Lung (tissue), 12 donors: ENCODE measurements around the gene BCAP31. TPM values are rescaled to one million over a fixed set of nuclear protein-coding genes. Genes with fewer than 3 reads are reported as not detected.
"Not testable (repeated sequence)": the region's sequence is repeated elsewhere in the genome, so short reads cannot be mapped to it uniquely, and the experiment has no call there.

Source experiments
- ATAC-seq: fragments of 200-7000 bp; cut with Tn5 transposase; one replicate; pipeline ENCODE4 v1.9.1; 2020; ENCODE audit warnings: moderate number of reproducible peaks; ENCODE audit not compliant: insufficient read depth, low FRiP score
- DNase-seq, 3 donors: peaks; one replicate each; pipeline ENCODE4 v3.0.0-alpha.2; 2013 to 2017
- H3K27ac ChIP-seq, 2 donors: one replicate each; pipeline ENCODE4 v1.5.1; 2013; ENCODE audit warnings: mild to moderate bottlenecking in 2 of 2, moderate library complexity in 2 of 2, control low read depth in 1 of 2, inconsistent platforms in 1 of 2, low read depth in 1 of 2, low read length in 1 of 2
- H3K27me3 ChIP-seq, 3 donors: one replicate each; pipeline ENCODE4 v1.5.1; 2013; ENCODE audit warnings: low read length in 2 of 3; ENCODE audit not compliant: control insufficient read depth in 3 of 3, insufficient read depth in 3 of 3
- H3K36me3 ChIP-seq, 4 donors: one replicate each; pipeline ENCODE4 v1.5.1; 2013; ENCODE audit warnings: low read length in 4 of 4, mild to moderate bottlenecking in 1 of 4, moderate library complexity in 1 of 4; ENCODE audit not compliant: control insufficient read depth in 4 of 4, insufficient read depth in 4 of 4
- H3K4me1 ChIP-seq, 5 donors: one replicate each; pipeline ENCODE4 v1.5.1; 2013; ENCODE audit warnings: low read length in 5 of 5, mild to moderate bottlenecking in 2 of 5, moderate library complexity in 1 of 5; ENCODE audit not compliant: control insufficient read depth in 5 of 5, insufficient read depth in 5 of 5
- H3K4me3 ChIP-seq: one replicate; pipeline ENCODE4 v1.5.1; 2013; ENCODE audit warnings: mild to moderate bottlenecking, control low read depth, moderate library complexity
- H3K9ac ChIP-seq, 2 donors: one replicate each; pipeline ENCODE4 v1.5.1; 2013; ENCODE audit warnings: low read length in 2 of 2, control low read depth in 1 of 2; ENCODE audit not compliant: insufficient read depth in 1 of 2
- H3K9me3 ChIP-seq, 4 donors: one replicate each; pipeline ENCODE4 v1.5.1; 2013; ENCODE audit warnings: low read length in 3 of 4, mild to moderate bottlenecking in 1 of 4, moderate library complexity in 1 of 4; ENCODE audit not compliant: control insufficient read depth in 4 of 4, insufficient read depth in 3 of 4
- CTCF ChIP-seq: IDR thresholded peaks from 2 replicates; pipeline ENCODE4 v1.5.1; 2012; ENCODE audit warnings: mild to moderate bottlenecking; ENCODE audit errors: control extremely low read depth, extremely low read depth
- WGBS, 2 donors: extraction: QIAGEN DNeasy Blood & Tissue Kit; methylation state at CpG; one replicate each; pipeline ENCODE4 v1.1.7; 2013; 5-methylcytosine and 5-hydroxymethylcytosine counted together
- polyA plus RNA-seq, 2 donors: library from polyadenylated mRNA; stranded (reverse); fragments of 200-250 nt; gene quantifications; one replicate each; pipeline ENCODE4 v1.2.1, GENCODE V29; 2013
- total RNA-seq, 2 donors: library from RNA; depleted of rRNA in 1 of 2; stranded (reverse); fragments of >200 nt in 1 of 2; gene quantifications; one replicate each; pipeline ENCODE4 v1.2.1, GENCODE V29; 2014 to 2021
- donor health status: control.
- donor health status: control.
- donor health status: Bipolar disorder and iron deficiency.
- donor health status: healthy.
- donor health status: DM: yes; HTN: yes; CAD: no.

BCAP31 gene
- total and polyA plus RNA-seq, 4 donors, result 76.8 to 283 (median 206) TPM

GRCh38 chrX:153685156-153685536 lies 39.0 kb downstream of the BCAP31 start:
- Histone ChIP-seq H3K36me3 (no peaks in the 10 kb centered on the region), H3K9ac (no peak overlapping the region), H3K27ac (no peak overlapping the region), H3K4me3 (no peak overlapping the region), H3K9me3 (peaks cover 0 to 5% (median 1%) of the 10 kb centered on the region in 4 donors), H3K4me1 (no peaks in the 10 kb centered on the region), H3K27me3 (peaks cover 0 to 4% (median 0%) of the 10 kb centered on the region in 3 donors)
- WGBS, 2 donors, result 54 to 61% methylated on average over 18 to 21 of the region's 21 CpGs
- no peak for DNase-seq
- ATAC-seq, result no peak
- no peak for TF ChIP-seq CTCF

GRCh38 chrX:153684467-153685155 lies 39.6 kb downstream of the BCAP31 start:
- 37 to 44% methylated on average over 12 to 21 of the region's 21 CpGs for WGBS, 2 donors
- no peaks in the 10 kb centered on the region for H3K4me1 ChIP-seq
- H3K9me3 ChIP-seq, result peaks cover 0 to 6% (median 1%) of the 10 kb centered on the region in 4 donors
- peak in 1 of 3 donors; percentile 12 for DNase-seq
- H3K36me3 ChIP-seq, result no peaks in the 10 kb centered on the region
- H3K27me3 ChIP-seq, result peaks cover 0 to 4% (median 0%) of the 10 kb centered on the region in 3 donors
- ATAC-seq, result no peak
- H3K4me3 ChIP-seq, result no peak overlapping the region
- no peak for TF ChIP-seq CTCF
- H3K27ac ChIP-seq, result no peak overlapping the region
- no peak overlapping the region for H3K9ac ChIP-seq

GRCh38 chrX:153683486-153683885 lies 40.7 kb downstream of the BCAP31 start:
- WGBS, 2 donors, result 93 to 97% methylated on average over 8 of the region's 8 CpGs
- H3K9ac ChIP-seq, ATAC-seq, H3K27me3 ChIP-seq, DNase-seq, H3K4me3 ChIP-seq, H3K27ac ChIP-seq, H3K36me3 ChIP-seq, H3K9me3 ChIP-seq, H3K4me1 ChIP-seq: not testable (repeated sequence)

GRCh38 chrX:153681175-153681574 lies 43.0 kb downstream of the BCAP31 start:
- H3K4me3 ChIP-seq, result no peak overlapping the region
- peaks cover 0 to 6% (median 1%) of the 10 kb centered on the region in 4 donors for H3K9me3 ChIP-seq
- no peaks in the 10 kb centered on the region for H3K4me1 ChIP-seq
- no peak overlapping the region for H3K27ac ChIP-seq
- H3K9ac ChIP-seq, result no peak overlapping the region
- DNase-seq (no peak), ATAC-seq (no peak)
- peaks cover 0 to 4% (median 2%) of the 10 kb centered on the region in 3 donors for H3K27me3 ChIP-seq
- H3K36me3 ChIP-seq, result no peaks in the 10 kb centered on the region
- 70 to 75% methylated on average over 12 of the region's 12 CpGs for WGBS, 2 donors
- TF ChIP-seq CTCF, result no peak
